Bronchial epithelial cell (primary cell): ENCODE measurements around the gene GOLGA6L22. TPM values are rescaled to one million over a fixed set of nuclear protein-coding genes. Genes with fewer than 3 reads are reported as not detected.
A peak's percentile ranks its signal among the peaks of the same experiment; 100 is the strongest.
"Not testable (repeated sequence)": the region's sequence is repeated elsewhere in the genome, so short reads cannot be mapped to it uniquely, and the experiment has no call there.

Source experiments
- DNase-seq: peaks from one replicate; pipeline ENCODE4 v3.0.0-alpha.2; 2010; ENCODE audit warnings: low read depth
- FAIRE-seq: peaks from 2 replicates; lab custom pipeline; 2011; peaks lifted over from hg19 to GRCh38; lab: Jason Lieb, UNC
- H3K27me3 ChIP-seq: 2 replicates; pipeline ENCODE4 v1.5.1; 2011; ENCODE audit warnings: low read length; ENCODE audit not compliant: control insufficient read depth, insufficient read depth
- H3K36me3 ChIP-seq: 2 replicates; pipeline ENCODE4 v1.5.1; 2011; ENCODE audit warnings: low read length; ENCODE audit not compliant: control insufficient read depth, insufficient read depth
- H3K4me3 ChIP-seq: 2 replicates; pipeline ENCODE4 v1.5.1; 2011; ENCODE audit warnings: mild to moderate bottlenecking, low read depth, low read length, control low read depth
- total RNA-seq: library from RNA; depleted of rRNA; stranded (reverse); fragments of >200 nt; gene quantifications from 2 replicates; pipeline ENCODE4 v1.2.1, GENCODE V29; 2014

The GOLGA6L22 gene, protein sequence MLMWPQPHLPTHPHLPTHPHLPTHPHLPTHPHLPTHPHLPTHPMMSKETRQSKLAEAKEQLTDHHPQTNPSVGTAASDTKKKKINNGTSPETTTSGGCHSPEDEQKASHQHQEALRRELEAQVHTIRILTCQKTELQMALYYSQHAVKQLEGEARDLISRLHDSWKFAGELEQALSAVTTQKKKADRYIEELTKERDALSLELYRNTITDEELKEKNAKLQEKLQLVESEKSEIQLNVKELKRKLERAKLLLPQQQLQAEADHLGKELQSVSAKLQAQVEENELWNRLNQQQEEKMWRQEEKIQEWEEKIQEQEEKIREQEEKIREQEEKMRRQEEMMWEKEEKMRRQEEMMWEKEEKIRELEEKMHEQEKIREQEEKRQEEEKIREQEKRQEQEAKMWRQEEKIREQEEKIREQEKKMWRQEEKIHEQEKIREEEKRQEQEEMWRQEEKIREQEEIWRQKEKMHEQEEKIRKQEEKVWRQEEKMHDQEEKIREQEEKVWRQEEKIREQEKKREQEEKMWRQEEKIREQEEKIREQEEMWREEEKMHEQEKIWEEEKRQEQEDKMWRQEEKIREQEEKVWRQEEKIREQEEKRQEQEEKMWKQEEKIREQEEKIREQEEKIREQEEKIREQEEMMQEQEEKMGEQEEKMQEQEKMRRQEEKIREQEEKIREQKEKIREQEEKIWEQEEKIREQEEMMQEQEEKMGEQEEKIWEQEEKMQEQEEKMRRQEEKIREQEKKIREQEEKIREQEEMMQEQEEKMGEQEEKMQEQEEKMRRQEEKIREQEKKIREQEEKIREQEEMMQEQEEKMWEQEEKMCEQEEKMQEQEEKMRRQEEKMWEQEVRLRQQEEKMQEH
- not detected in 2 replicates for total RNA-seq

GRCh38 chr15:22458603-22459002, at the start of gene GOLGA6L22:
Gene GOLGA6L22, plus strand, starts transcription at chr15:22458903. Its CDS starts 91 bp downstream, at chr15:22458994.
- not testable (repeated sequence) for H3K36me3 ChIP-seq, H3K27me3 ChIP-seq, FAIRE-seq, H3K4me3 ChIP-seq, DNase-seq

DNA sequence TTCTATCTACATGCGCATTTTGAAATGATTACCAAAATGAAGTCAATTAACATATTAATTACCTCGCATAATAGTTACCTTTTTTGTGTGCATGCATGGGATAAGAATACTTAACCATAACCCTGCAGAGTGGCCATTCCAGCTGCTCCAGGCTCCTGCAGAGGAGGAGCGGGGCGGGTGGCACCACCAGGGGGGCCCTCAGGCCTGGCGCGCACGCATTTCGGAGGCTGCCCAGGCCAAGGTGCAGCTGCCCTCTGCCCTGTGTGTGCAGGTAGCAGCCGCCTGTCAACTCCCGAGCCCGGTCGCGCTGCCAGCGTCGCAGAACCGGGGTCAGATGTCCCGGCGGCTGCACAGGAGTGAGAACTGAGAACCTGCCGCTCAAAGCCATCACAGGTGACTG, 41.4 kb upstream of the GOLGA6L22 start:
- not testable (repeated sequence) for H3K4me3 ChIP-seq, FAIRE-seq, H3K27me3 ChIP-seq, H3K36me3 ChIP-seq, DNase-seq

DNA sequence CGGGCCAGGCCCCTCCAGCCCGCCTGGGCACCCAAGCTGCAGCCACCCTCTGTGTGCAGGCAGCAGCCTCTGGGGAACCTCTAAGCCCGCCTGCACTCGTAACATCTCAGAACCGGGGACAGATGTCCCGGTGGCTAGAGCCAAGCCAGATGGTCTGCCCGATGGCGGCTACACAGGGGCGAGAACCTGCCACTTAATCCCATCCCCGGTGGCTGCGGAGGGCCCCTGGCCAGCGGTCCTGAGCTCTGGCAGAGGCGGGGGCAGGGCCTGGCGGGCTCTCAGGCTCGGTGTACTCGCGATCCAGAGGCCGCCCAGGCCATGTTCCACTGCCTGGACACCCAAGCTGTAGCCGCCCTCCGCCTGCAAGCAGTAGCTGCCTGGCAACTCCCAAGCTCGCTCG, 40.9 kb upstream of the GOLGA6L22 start:
- FAIRE-seq, H3K27me3 ChIP-seq, H3K4me3 ChIP-seq, H3K36me3 ChIP-seq, DNase-seq: not testable (repeated sequence)

- not testable (repeated sequence) for H3K4me3 ChIP-seq, FAIRE-seq, H3K27me3 ChIP-seq, DNase-seq, H3K36me3 ChIP-seq
Observed at GRCh38 chr15:22418212-22418611, 40.5 kb upstream of the GOLGA6L22 start.

- H3K4me3 ChIP-seq, H3K27me3 ChIP-seq, FAIRE-seq, H3K36me3 ChIP-seq, DNase-seq: not testable (repeated sequence)
Observed at GRCh38 chr15:22418666-22419065, 40.0 kb upstream of the GOLGA6L22 start.

- not testable (repeated sequence) for H3K4me3 ChIP-seq, FAIRE-seq, H3K27me3 ChIP-seq
Observed at GRCh38 chr15:22420340-22420739, 38.4 kb upstream of the GOLGA6L22 start.

GRCh38 chr15:22429426-22429825, 29.3 kb upstream of the GOLGA6L22 start:
- H3K4me3 ChIP-seq, H3K27me3 ChIP-seq, FAIRE-seq, H3K36me3 ChIP-seq, DNase-seq: not testable (repeated sequence)

More at GRCh38 chr15:22420340-22420739, 38.4 kb upstream of the GOLGA6L22 start:
- H3K36me3 ChIP-seq, DNase-seq: not testable (repeated sequence)

DNA sequence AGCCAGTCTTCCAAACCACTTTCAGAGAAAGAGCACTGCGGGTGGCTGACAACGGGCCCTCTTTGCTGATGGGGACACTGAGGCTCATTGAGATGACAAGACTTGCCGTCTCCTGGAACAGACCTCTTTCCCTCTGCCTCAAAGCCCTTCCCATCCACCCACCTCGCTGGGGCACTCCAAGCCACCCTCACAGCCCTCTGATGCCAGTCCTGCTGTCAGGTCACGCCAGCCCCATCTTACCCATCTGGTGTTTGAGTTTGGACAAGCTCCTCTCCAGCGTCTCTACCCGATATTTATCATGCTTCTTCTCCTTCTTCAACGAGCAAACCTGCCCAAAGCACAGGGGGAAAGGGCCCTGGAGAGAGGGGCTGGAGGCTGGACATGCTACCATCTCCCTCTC, 27.0 kb upstream of the GOLGA6L22 start:
- not testable (repeated sequence) for FAIRE-seq, DNase-seq, H3K27me3 ChIP-seq, H3K4me3 ChIP-seq, H3K36me3 ChIP-seq

DNA sequence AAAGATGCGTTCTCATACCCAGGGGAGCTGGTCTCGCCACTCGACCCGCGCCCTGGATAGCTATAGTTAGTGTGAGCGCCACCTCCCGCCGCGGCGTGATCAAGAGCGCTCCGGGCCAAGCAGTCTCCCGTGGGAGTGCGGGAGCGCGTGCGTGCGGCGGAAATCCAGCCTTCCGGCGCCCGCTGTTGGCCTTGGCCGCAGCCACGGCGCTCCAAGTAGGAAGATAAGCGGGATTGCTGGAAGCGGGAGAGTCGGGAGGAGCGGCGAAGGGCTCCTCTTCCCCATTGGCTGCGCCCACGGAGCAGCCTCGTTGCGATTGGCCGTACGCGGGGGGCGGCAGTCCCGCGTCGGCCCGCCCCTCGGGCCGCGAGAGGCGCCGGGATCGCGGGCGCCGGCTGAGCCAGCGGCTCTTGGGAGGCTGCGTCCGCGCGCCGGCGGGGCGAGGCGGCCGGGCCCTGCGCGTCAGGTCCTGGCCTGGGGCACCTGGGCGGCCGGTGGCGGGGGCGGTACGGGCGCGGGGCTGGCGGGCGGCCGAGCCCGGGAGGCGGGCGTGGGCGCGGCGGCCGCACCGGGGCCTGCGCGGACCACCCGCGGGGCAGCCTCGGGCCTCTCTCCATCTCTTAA, 35.9 kb downstream of the GOLGA6L22 start:
- not testable (repeated sequence) for H3K36me3 ChIP-seq, H3K27me3 ChIP-seq, FAIRE-seq, DNase-seq
- peak overlapping the region; percentile 33 for H3K4me3 ChIP-seq

DNA sequence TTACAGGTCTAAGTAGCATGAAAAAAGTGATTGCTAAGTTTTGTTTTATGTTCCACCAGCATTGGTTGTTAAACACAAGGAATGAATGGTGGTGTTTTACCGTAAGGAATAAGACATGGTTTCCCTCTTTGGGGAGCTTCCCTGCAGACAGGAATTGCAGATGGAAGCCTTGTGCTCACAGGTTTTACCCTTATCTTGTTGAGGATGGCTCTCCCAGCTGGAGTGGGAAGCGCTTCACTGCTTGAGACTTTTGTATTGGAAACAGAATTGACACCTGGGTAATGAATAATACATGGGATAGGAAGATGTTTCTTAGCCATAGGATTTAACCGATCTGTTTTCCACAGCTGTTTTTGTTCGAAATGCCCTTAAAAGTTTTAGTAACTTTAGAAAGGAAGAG, 38.5 kb downstream of the GOLGA6L22 start:
- not testable (repeated sequence) for DNase-seq, H3K27me3 ChIP-seq, H3K36me3 ChIP-seq, H3K4me3 ChIP-seq, FAIRE-seq

DNA sequence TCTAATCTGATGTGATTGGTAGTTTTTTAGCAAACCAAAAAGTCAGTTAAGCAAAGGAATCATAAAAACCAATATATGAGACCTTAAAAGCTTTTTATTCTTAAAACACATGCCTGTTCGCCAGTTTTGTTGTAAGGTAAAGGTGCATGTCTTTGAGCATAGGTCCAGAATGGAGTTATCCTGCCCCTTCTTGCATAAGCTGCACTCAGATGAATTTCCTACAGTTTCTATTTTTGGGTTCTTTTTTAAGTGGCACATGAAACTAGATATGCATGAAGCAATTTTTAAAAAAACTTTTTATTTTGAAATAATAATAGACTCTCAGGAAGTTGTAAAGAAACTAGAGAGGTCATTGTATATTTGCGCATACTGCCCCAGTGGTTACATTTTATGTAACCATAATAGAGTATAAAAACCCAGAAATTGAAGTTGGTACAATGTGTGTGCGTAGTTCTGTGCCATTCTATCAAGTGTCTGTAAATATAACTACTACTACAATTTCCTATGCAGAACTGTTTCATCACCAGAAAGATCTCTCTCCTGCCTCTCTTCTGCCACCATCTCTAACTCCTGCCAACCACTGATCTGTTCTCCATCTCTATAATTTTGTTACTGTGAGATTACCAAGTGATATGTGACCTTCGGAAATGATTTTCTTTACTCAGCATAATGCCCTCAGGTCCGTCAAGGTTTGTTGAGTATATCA, 39.7 kb downstream of the GOLGA6L22 start:
- not testable (repeated sequence) for H3K4me3 ChIP-seq, DNase-seq, FAIRE-seq, H3K27me3 ChIP-seq, H3K36me3 ChIP-seq

GRCh38 chr15:22502272-22502671, 43.6 kb downstream of the GOLGA6L22 start:
- H3K4me3 ChIP-seq, H3K27me3 ChIP-seq, DNase-seq, FAIRE-seq, H3K36me3 ChIP-seq: not testable (repeated sequence)

- not testable (repeated sequence) for H3K36me3 ChIP-seq, FAIRE-seq, DNase-seq, H3K4me3 ChIP-seq, H3K27me3 ChIP-seq
Observed at GRCh38 chr15:22506959-22507358, 48.3 kb downstream of the GOLGA6L22 start.
